IPS-NIHi7 (cell line): Measurements from ENCODE around the gene DNHD1.

Experiments used
- DNase-seq: peaks from one replicate; pipeline ENCODE4 v3.0.0; 2012; ENCODE audit warnings: mixed read lengths; ENCODE audit errors: extremely low spot score

The DNHD1 gene

DNA sequence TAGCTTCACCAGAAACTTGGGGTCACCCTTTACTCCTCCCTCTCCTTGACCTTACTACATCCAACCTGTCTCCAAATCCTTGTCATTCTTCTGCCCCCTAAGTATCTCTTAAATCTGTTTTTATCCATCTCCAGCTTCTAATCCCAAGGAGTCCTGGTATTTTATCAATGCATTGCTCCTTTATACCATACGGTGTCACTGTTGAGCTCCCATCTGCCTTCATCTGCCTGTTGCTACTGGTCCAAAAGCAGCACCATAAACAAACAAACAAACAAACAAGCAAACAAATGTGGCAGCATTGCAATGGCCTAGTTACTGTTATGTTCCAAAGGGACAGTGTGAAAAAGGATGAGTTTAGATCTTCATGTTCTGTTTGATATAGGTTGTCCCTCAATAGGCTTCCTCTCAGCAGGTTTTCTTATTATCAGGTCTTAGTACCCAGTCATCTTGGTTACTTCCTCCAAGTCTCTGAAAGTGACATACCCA, 34.2 kb downstream of the DNHD1 start:
- DNase-seq: peak; percentile 78

DNA sequence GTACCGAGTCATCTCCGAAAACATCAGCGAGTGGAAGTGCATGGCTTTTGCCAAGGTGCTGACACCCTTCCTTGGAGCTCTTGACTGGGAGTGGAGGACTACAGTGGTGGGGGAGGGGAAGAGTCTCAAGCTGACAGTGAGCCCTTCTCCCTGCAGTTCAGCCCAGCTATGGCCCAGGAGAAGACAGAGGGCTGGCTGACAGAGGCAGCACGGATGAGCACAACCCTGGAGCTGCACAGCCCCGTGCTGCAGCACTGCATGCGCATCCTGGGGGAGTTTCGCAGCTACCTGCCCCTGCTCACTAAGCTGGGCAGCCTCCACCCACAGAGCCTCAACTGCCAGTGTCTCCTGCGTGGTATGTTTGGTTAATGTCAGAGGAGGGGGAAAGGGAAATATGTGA, 41.4 kb downstream of the DNHD1 start:
- peak; percentile 46 for DNase-seq

DNA sequence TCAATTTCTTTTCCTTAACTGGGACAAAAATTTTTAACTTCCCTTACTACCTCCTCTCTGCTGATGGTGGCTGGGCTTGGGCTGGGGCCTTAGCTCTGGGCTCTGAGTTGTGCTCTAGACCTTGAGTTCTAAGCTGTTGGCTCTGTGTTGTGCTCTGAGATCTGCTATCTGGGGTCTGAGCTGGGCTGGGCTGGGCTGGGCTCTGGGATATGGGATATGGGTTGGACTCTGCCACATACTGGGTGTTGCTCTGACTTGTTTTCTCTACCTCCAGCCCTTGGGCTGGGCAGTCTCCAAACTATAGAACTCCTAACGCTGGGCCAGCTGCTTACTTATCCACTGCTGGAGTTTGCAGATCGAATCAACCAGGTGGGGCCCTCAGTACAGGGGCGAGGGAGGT, 41.9 kb downstream of the DNHD1 start:
- DNase-seq: no peak

DNA sequence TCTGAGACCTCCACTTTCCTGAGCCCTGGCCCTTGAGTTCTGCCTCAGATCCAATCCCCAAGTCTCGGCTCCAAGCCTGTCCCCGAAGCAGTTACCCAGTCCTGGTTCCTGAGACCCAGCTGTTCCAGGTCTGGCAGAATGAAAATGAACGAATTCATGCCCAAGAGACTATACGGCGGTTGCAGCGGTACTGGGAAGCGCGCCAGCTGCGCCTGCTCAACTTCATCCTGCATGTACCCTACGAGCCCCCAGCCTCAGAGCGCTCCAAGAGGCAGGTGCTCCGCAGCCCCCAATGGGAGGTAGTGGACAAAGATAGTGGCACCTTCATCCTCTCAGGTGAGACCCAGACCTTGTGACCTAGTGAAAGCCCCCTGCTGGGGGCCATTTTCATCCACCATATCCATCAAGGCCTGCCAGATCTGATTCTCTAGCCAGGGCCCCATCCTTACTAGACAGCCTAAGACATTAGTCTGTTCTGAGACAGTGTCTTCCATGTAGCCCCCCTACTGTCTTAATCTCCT, 42.7 kb downstream of the DNHD1 start:
- no peak for DNase-seq

DNA sequence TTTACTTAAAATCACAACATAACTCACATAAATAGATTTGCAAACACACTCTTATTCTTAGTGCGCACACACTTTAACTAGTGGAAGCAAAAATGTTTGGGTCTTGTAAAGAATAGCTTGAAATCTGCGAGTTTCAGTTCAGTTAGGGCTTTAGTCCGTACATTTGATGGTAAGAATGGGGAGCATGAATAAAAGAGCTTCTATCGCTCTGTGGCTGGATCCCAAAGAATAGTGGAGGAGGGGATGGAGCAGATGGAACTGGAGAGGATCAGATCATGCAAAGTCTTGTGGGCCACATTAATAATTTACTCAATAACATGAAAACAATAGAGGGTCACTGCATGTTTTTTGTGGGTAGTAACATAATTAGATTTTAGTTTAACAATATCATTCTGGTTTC, 44.3 kb downstream of the DNHD1 start:
- no peak for DNase-seq

DNA sequence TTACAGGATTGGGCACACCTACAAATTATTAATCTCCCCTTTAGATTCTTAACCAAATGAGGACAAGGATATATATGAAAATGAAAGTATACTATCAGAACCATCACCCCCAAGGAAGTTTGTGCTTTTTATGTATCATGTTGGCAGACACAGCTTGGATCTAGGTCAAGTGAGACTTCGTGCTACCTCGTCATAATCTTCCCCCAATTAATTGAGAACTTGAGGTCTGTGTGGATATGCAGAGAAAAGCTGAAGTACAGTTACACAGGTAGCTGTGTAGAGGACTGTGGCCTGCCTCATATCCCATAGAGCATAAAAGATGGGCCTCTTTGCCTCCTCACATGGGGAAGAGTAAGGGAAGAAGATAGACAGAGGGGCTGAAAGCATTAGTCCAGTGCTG, 45.6 kb downstream of the DNHD1 start:
- no peak for DNase-seq

DNA sequence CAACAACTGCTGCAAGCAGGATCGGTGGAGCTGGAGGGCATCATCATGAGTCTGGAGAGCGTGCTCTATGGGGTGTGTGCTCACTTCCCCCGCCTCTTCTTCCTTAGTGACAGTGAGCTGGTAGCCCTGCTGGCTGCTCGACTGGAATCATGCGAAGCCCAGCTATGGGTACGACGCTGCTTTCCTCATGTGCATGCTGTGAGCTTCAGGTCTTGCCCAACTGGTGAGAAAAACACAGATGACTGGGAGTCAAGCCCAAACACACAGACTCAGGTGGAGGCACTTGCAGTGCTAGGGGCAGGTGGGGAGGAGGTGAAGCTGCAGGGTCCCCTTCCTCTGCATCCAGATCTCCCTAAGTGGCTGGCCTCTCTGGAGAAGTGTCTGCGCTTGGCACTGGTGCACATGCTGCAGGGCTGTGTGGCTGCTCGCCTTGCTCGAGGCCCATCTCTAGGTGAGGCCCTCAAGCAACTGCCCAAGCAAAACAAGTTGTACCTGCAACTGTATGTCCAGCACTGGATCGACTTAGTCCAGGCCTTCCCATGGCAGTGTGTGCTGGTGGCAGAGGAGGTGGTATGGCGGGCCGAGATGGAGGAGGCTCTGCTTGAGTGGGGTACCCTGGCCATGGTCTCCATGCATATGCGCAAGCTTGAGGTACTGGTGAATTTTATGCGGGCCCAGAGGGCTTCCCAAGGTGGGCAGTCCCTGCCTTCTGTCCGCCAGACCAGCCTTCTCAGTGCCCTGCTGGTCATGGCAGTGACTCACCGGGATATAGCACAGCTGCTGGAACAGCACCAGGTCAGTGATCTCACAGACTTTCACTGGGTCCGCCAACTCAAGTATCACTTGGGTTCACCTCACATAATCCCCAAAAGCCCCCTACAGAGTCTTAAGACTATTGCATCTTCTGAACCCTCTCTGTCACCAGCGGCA, 48.1 kb downstream of the DNHD1 start:
- no peak for DNase-seq

DNA sequence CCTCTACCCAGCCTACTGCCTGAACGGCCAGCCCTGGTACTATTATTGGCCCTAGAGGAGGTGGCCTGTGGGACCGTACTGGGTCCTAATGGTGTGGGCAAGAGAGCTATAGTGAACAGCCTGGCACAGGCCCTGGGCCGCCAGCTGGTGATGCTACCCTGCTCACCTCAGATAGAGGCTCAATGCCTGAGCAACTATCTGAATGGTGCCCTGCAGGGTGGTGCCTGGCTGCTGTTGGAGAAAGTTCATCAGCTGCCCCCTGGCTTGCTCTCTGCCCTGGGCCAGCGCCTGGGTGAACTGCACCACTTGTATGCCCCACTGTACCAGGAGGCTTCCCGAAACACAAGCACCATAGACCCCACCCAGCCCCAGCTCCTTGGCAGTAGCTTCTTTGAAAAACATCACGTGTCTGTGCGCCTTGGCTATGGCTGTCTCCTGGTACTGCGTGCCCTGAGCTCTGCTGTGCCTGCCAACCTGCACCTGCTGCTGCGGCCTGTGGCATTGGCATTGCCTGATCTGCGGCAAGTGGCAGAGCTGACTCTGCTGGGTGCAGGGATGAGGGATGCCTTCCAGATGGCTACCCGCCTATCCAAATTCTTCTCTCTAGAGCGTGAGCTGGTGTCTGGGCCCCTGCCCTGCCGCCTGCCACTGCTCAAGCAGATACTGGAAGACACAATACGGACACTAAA, 49.0 kb downstream of the DNHD1 start:
- DNase-seq: no peak

DNA sequence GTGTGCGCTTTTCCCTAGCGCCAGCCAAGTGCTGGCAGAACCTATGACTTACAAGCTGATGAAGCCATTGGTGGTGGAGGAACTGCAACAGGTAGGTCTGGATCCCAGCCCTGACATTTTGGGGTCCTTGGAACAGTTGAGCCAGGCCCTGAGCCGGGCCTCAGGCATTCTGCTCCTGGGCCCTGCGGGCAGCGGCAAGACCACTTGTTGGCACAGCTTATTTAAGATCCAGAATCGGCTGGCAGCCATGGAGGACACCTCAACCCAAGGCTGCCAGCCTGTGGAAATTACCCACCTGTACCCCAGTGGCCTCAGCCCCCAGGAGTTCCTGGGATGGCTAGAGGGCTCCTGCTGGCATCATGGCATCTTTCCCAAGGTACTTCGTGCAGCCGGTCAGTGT, 49.7 kb downstream of the DNHD1 start:
- no peak for DNase-seq

DNA sequence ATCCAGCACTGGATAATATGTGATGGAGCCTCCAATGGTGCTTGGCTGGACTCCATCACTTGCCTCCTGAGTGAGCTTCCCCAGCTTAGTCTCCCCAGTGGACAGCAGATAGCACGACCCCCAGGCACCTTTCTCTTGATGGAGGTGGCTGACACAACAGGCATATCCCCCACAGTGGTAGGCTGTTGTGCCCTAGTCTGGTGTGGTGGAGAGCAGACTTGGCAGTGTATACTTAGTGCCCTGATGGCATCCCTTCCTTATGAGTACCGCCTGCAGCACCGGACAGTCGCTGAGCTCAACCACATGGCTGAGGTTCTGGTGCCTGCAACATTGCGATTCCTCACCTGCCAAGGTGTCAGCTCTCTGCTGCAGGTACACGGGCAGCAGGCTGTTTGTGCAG, 50.1 kb downstream of the DNHD1 start:
- DNase-seq: no peak

DNA sequence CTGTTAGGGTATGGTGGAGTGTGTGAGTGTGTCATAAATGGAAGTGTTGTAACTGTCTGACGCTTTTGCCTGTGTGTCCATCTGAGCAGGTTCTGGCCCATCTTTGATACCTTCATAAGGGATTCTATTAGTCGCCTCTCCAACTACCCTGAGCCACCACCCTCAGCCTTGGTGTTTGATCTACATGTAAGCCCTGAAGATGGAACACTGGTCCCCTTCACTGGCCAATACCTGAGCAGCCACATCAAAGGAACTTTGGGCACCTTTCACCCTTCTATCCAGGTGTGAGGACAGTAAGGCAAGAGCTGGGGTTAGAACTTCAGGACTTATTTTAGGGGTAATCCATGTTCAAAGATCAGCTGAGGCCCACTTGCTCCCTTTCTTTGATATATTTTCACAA, 51.0 kb downstream of the DNHD1 start:
- DNase-seq: no peak

DNA sequence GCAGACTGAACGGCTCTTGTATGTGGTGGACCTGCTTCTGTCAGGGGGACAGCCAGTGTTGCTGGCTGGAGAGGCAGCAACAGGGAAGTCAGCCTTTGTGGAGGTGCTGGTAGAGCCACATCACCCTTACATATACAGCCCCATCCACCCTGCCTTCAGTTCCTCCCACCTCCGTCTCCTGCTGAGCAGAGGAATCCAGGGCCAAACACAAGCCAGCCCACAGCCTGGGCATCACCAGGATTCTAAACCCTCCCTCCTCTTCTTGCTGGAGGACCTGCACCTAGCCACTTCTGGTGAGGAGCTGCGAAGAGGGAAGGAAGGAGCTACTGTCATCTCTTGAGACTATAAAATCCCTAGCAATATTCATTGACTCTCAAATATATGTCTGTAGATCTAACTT, 51.6 kb downstream of the DNHD1 start:
- no peak for DNase-seq

DNA sequence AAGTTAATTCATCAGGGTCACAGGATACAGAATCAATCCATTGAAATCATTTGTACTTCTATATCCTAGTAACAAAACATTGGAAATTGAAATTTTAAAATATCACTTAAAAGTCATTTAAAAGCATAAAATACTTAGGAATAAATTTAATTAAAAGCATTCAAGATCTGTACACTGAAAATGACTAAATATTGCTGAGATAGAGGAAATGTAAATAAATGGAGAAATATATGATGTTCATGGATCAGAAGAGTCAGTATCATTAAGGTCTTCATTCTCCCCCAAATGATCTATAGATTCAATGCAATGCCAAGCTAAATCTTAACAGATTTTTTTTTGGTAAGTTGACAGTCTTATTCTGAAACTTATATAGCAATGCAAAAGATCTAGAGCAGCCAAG, 56.6 kb downstream of the DNHD1 start:
- no peak for DNase-seq

DNA sequence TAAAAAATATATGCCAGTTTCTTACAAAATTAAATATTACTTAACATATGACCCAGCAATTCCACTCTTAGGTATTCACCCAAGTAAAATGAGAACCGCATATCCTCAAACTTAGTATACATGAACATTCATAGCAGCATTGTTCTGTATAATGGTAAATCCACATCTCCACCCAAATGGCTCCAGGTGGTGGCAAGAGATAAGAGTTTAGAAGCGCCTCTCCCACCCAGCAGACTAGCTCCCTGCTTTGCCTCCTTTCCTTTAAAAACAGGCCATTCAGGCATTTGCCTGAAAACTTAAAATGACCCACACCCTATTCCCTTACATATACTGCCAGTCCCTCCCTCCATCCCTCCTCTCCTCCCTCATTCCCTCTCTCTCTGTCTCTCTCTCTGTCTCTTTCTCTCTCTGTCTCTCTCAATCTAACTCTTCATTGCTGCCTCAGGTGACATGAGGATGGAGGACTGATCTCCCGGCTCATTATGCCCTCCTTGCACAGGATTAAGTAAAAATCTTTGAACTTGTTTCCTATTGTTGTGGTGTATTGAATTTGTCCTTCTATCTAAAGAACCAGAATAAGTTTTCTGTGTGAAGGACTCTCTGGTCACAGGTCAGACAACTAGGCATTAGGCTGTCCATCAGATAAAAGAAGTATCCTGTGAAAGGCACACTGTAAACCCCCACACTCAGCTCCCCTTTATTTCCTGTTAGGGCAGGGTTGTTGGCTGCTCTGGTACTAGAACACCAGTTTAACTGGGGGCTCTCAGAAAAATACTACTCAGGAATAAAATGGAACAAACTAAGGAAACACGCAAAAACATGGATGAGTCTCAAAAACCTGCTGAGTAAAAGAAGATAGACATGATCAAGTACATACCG, 58.0 kb downstream of the DNHD1 start:
- DNase-seq: no peak

DNA sequence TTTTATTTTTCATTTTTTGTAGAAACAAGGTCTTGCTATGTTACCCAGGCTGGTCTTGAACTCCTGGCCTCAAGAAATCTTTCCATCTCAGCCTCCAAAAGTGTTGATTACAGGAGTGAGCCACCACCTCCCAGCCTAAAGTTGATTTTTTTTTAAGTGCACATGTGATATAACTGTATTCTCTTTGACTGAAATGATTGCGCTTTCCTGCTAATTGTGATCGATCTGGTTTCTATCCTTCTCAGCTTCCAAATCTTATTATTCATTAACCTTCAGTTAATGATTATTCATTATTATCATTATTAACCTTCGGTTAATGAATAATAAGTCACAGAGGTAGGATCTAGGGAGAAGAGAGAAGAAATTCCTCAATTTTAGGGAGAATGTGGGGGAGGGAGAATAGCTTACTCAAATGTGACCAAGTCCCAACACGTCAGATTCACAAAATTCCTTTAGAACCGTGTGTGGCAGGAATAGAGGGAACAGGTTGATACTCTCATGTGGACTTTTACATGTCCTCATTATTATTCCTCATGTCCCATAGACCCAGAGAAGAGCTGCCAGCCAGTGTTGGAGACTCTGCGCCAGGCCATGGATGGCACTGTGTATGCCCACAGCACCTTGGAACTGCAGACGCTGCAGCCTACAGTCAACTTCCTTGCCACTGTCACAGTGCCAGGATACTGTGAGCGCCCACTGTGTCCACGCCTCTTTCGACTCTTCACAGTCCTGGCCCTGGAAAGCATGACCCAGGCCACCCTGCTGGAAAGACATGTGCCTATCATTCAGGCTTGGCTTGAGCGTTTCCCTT, 59.3 kb downstream of the DNHD1 start:
- no peak for DNase-seq

DNA sequence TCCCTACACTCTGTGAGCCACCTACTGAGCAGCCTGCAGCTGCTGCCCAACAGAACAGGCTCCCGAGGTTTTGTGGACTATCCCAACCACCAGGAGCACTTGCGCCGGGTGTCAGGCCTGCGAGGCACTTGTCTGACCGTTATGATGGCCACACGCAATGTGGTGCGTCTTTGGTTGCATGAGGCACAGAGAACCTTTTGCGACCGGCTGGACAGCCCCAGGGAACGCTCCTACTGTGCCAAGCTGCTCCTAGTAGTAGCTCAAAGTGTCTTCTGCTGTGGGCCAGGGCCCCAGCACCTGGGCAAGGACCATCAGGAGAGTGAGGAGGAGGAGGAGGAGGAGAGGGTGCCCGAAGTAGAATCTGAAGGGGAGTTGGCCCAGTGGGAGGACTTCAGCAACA, 60.0 kb downstream of the DNHD1 start:
- no peak for DNase-seq

DNA sequence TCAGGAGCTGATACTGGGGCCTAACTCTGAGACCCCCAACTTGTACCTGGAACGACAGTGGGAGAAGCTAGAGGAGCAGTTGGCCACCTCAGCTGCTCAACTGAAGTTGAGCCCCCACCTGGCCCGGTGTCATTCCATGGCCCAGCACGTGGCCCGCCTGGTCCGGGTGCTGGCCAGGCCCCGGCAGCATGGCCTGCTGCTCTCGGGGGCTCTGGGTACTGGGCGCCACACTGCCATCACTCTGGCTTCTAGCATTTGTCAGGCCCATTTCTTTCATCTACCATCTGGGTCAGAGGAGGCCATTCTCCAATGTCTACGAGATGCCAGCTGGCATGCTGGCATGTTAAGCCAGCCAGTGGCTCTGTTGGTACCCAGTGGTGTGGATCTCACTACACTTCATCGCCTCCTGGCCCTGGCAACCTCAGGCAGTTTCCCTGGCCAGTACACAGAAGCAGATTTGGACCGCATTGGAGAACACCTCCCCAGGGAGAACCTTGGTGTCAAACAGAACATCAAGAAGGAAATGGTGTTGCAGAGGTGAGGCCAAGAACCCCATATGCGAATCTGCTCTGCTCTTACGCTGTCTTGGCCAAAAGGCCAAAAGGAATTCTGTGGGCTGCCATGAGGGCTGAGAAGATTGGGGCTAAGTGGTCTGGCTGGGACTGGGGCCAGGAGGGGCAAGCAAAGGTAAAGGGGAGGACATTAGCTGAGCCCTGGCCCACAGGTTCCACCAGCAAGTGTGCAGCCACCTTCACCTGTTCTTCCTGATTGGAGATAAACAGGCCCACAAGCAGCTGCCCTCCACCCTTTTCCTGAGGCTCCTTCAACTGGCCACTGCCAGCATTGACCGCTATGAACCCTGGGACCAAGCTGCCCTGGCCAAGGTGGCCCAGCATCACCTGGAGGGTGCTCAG, 60.9 kb downstream of the DNHD1 start:
- no peak for DNase-seq

DNA sequence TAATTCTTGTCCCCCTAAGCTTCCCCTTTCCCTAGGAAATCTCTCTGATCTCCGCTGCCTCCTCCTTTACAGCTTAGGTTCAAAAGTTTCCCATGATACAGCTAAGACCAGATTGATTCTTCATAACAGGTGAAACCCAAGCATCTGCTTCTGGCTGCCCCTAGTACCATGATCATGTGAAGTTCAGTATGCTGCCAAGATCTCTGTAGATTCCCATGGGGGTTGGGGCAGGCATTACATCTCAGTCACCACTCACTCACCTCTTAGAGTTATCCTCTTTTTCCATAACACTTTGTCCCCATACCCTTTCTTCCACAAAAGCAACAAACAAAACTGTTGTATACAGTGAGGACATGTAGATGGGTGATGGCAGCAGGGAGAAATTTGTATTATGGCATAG, 62.3 kb downstream of the DNHD1 start:
- DNase-seq: no peak

DNA sequence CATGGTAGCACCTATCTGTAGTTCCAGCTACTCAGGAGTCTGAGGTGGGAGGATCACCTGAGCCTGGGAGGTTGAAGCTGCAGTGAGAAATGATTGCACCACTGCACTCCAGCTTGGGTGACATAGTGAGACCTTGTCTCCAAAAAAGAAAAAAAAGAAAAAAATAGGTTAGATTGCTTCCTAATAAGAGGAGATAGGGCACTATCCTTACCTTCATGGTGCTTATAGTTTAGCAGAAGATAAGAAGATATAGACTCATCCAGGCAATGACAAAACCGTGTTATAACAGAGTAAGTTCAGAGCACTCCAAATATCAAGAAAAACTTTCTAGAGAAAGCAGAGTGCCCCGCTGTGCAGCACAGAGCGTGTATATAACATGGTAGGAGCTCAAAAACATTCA, 64.2 kb downstream of the DNHD1 start:
- DNase-seq: no peak

DNA sequence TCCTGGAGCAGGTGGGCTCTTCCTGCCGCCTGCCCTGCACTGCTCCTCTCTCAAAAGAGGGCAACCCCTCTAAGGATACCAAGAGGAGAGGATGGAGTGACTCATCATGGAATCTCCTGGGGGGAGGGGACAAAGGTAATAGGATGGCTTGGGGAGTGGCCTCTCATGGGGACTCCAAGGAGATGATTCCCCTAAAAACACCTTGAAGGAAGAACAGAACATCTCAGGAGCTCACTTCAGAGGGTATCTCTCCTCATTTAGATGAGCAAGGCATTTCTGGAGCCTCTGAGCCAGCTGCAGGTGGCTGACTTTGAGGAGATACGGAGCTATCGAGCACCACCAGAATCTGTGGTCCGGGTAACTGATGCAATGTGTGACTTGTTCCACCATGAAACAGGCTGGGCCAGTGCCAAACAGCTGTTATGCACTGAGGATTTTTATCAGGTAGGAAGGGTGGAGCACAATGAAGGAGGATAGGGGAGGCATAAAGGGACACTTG, 66.1 kb downstream of the DNHD1 start:
- peak; percentile 60 for DNase-seq
